Hepatocyte (in vitro differentiated cells): Measurements from ENCODE around the gene TRAPPC12.

Experiments used
- EZH2 ChIP-seq: fragments of 200-600 bp; sonication (generic); IDR thresholded peaks from 2 replicates; pipeline ENCODE4 v1.6.1; 2016; ENCODE audit warnings: antibody characterized with exemption, mild to moderate bottlenecking, borderline replicate concordance
- TF ChIP-seq, protein P1 (sequence below): fragments of 200-600 bp; sonication (generic); IDR thresholded peaks from 2 replicates; pipeline ENCODE4 v1.5.1; 2016; ENCODE audit warnings: antibody characterized with exemption, mild to moderate bottlenecking; ENCODE audit not compliant: poor library complexity

DNA sequence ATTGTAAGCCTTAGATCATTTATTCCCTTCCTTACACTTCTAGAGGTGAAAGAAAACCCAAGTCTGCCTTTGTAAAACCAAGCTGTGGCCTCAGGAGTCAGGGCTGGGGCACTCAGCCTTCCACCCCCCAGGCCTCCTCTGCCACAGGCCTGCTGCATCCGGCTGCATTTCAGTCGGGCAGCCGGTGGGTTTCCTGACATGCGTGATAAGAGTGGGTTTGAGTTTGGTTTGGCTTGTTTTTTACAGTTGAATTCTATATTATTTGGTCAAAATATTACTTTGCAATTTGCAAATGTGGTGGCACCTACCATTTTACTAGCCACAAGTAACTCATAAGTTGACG is 97.5 kb downstream of the TRAPPC12 start:
- TF ChIP-seq, protein P1, sequence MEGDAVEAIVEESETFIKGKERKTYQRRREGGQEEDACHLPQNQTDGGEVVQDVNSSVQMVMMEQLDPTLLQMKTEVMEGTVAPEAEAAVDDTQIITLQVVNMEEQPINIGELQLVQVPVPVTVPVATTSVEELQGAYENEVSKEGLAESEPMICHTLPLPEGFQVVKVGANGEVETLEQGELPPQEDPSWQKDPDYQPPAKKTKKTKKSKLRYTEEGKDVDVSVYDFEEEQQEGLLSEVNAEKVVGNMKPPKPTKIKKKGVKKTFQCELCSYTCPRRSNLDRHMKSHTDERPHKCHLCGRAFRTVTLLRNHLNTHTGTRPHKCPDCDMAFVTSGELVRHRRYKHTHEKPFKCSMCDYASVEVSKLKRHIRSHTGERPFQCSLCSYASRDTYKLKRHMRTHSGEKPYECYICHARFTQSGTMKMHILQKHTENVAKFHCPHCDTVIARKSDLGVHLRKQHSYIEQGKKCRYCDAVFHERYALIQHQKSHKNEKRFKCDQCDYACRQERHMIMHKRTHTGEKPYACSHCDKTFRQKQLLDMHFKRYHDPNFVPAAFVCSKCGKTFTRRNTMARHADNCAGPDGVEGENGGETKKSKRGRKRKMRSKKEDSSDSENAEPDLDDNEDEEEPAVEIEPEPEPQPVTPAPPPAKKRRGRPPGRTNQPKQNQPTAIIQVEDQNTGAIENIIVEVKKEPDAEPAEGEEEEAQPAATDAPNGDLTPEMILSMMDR = no peak
- TF ChIP-seq EZH2 = no peak
